ENCODE measurements around the gene GGTLC2. TPM values are rescaled to one million over a fixed set of nuclear protein-coding genes. Genes with fewer than 3 reads are reported as not detected.

The GGTLC2 gene
- total RNA-seq, 2 donors from 2014 or later: not detected

- WGBS, 2 donors: 75 to 80% methylated on average over 10 to 11 of the region's 11 CpGs
These were observed 23.8 kb downstream of the GGTLC2 start for GRCh38 chr22:22667966-22668880.

GRCh38 chr22:22669093-22669492 lies 24.7 kb downstream of the GGTLC2 start:
- WGBS, 2 donors: 70 to 84% methylated on average over 1 to 2 of the region's 2 CpGs
- no peak for ATAC-seq
- TF ChIP-seq CTCF (IDR thresholded peaks at IDR 0.05): no peak
- Histone ChIP-seq H3K9me3 (no peaks in the 10 kb centered on the region), H3K27ac (no peak overlapping the region), H3K4me3 (no peak overlapping the region), H3K27me3 (no peaks in the 10 kb centered on the region), H3K4me1 (no peaks in the 10 kb centered on the region), H3K36me3 (replicated peaks in 1 of 2; ENCODE audit: insufficient read depth in 1 of 2, low read depth in 2 of 2) (no peaks in the 10 kb centered on the region)
- no peak for DNase-seq
- intact Hi-C loops (cut with DNase I): no loop called here

More at GRCh38 chr22:22667966-22668880, 23.8 kb downstream of the GGTLC2 start:
- no peaks in the 10 kb centered on the region for H3K27me3 ChIP-seq
- no peaks in the 10 kb centered on the region for H3K9me3 ChIP-seq
- ATAC-seq: no peak
- TF ChIP-seq CTCF (IDR thresholded peaks at IDR 0.05) (no peak), POLR2A (IDR thresholded peaks at IDR 0.05) (no peak)
- H3K36me3 ChIP-seq (replicated peaks in 1 of 2; ENCODE audit: insufficient read depth in 1 of 2, low read depth in 2 of 2): no peaks in the 10 kb centered on the region
- no peaks in the 10 kb centered on the region for H3K4me1 ChIP-seq
- H3K4me3 ChIP-seq: no peak overlapping the region
- H3K27ac ChIP-seq: no peak overlapping the region
- intact Hi-C loops (cut with DNase I): no loop called here
- no peak for DNase-seq

- TF ChIP-seq POLR2A (IDR thresholded peaks at IDR 0.05): no peak
- no peak for TF ChIP-seq CTCF (IDR thresholded peaks at IDR 0.05)
- intact Hi-C loops (cut with DNase I): no loop called here
- H3K27me3 ChIP-seq: no peaks in the 10 kb centered on the region
- 65 to 87% methylated on average over 4 of the region's 4 CpGs for WGBS, 2 donors
- no peak overlapping the region for H3K4me3 ChIP-seq
- no peaks in the 10 kb centered on the region for H3K9me3 ChIP-seq
- DNase-seq: no peak
- no peaks in the 10 kb centered on the region for H3K4me1 ChIP-seq
- H3K36me3 ChIP-seq (replicated peaks in 1 of 2; ENCODE audit: insufficient read depth in 1 of 2, low read depth in 2 of 2): no peaks in the 10 kb centered on the region
- H3K27ac ChIP-seq: no peak overlapping the region
- no peak for ATAC-seq
These were observed 25.8 kb downstream of the GGTLC2 start for GRCh38 chr22:22670076-22670795.

- TF ChIP-seq CTCF (IDR thresholded peaks at IDR 0.05): no peak
- TF ChIP-seq POLR2A (IDR thresholded peaks at IDR 0.05): no peak
- DNase-seq (no peak), ATAC-seq (no peak)
- Histone ChIP-seq H3K4me1 (no peaks in the 10 kb centered on the region), H3K36me3 (replicated peaks in 1 of 2; ENCODE audit: insufficient read depth in 1 of 2, low read depth in 2 of 2) (no peaks in the 10 kb centered on the region), H3K9me3 (no peaks in the 10 kb centered on the region), H3K27me3 (no peaks in the 10 kb centered on the region), H3K27ac (no peak overlapping the region), H3K4me3 (no peak overlapping the region)
- intact Hi-C loops (cut with DNase I): no loop called here
- 88 to 90% methylated on average over 1 of the region's 1 CpG for WGBS, 2 donors
These were observed 27.1 kb downstream of the GGTLC2 start for GRCh38 chr22:22671506-22671905.

All from body of pancreas (tissue), 4 donors.